Liver (tissue), 9 donors: Measurements from ENCODE around the gene OGFR. TPM values are rescaled to one million over a fixed set of nuclear protein-coding genes. Genes with fewer than 3 reads are reported as not detected.

ENCODE experiments used
- DNase-seq: peaks from one replicate; pipeline ENCODE4 v3.0.0-alpha.2; 2017; ENCODE audit warnings: low spot score
- H3K27ac ChIP-seq, 2 donors: one replicate each; pipeline ENCODE4 v1.7.0; 2013; ENCODE audit warnings: inconsistent platforms in 2 of 2, low read length in 2 of 2, control low read depth in 1 of 2, low read depth in 1 of 2, mild to moderate bottlenecking in 1 of 2
- H3K27me3 ChIP-seq, 4 donors: one replicate each; pipeline versions ENCODE4 v1.6.1 to v1.7.0; 2013; ENCODE audit warnings: low read length in 3 of 4, inconsistent platforms in 1 of 4, mild to moderate bottlenecking in 1 of 4, moderate library complexity in 1 of 4; ENCODE audit not compliant: control insufficient read depth in 4 of 4, insufficient read depth in 4 of 4
- H3K36me3 ChIP-seq, 4 donors: one replicate each; pipeline versions ENCODE4 v1.6.1 to v1.7.0; 2013; ENCODE audit warnings: low read length in 3 of 4, mild to moderate bottlenecking in 3 of 4, low read depth in 1 of 4, moderate library complexity in 1 of 4; ENCODE audit not compliant: control insufficient read depth in 4 of 4, insufficient read depth in 3 of 4
- H3K4me1 ChIP-seq, 4 donors: one replicate each; pipeline versions ENCODE4 v1.6.1 to v1.7.0; 2013; ENCODE audit warnings: low read length in 3 of 4, mild to moderate bottlenecking in 3 of 4, moderate library complexity in 1 of 4; ENCODE audit not compliant: control insufficient read depth in 4 of 4, insufficient read depth in 4 of 4
- H3K4me3 ChIP-seq, 3 donors: one replicate each; pipeline versions ENCODE4 v1.6.1 to v1.7.0; 2013; ENCODE audit warnings: low read length in 3 of 3, control low read depth in 1 of 3, low read depth in 1 of 3, mild to moderate bottlenecking in 1 of 3
- H3K9ac ChIP-seq, 2 donors: one replicate each; pipeline ENCODE4 v1.7.0; 2013; ENCODE audit warnings: low read length in 2 of 2, mild to moderate bottlenecking in 2 of 2, moderate library complexity in 2 of 2, control low read depth in 1 of 2, low read depth in 1 of 2
- H3K9me3 ChIP-seq, 4 donors: one replicate each; pipeline versions ENCODE4 v1.6.1 to v1.7.0; 2013; ENCODE audit warnings: low read length in 3 of 4; ENCODE audit not compliant: control insufficient read depth in 4 of 4
- EGR1 ChIP-seq, 2 donors: IDR thresholded peaks; 2 replicates each; pipeline ENCODE4 v1.6.1; 2016 to 2018; ENCODE audit warnings: antibody characterized with exemption in 2 of 2, low read depth in 2 of 2
- FOXA1 ChIP-seq: IDR thresholded peaks from 2 replicates; pipeline ENCODE4 v1.6.1; 2016; ENCODE audit warnings: antibody characterized with exemption
- FOXA2 ChIP-seq: IDR thresholded peaks from 2 replicates; pipeline ENCODE4 v1.6.1; 2016; ENCODE audit warnings: antibody characterized with exemption
- GABPA ChIP-seq, 2 donors: IDR thresholded peaks in 1 of 2; conservative IDR thresholded peaks in 1 of 2; 2 replicates each; pipeline ENCODE4 v1.6.1; 2016; ENCODE audit warnings: antibody characterized with exemption in 2 of 2, mild to moderate bottlenecking in 1 of 2, moderate library complexity in 1 of 2
- HNF4A ChIP-seq, 2 donors: conservative IDR thresholded peaks; 2 replicates each; pipeline ENCODE4 v1.6.1; 2016; ENCODE audit warnings: antibody characterized with exemption in 2 of 2, mild to moderate bottlenecking in 2 of 2
- HNF4G ChIP-seq: IDR thresholded peaks from 2 replicates; pipeline ENCODE4 v1.6.1; 2016; ENCODE audit warnings: antibody characterized with exemption
- JUND ChIP-seq, 2 donors: IDR thresholded peaks; 2 replicates each; pipeline ENCODE4 v1.6.1; 2016; ENCODE audit warnings: antibody characterized with exemption in 2 of 2
- NR2F2 ChIP-seq: IDR thresholded peaks from 2 replicates; pipeline ENCODE4 v1.6.1; 2016; ENCODE audit warnings: antibody characterized with exemption
- RAD21 ChIP-seq, 2 donors: IDR thresholded peaks; 2 replicates each; pipeline ENCODE4 v1.6.1; 2016; ENCODE audit warnings: antibody characterized with exemption in 2 of 2, mild to moderate bottlenecking in 2 of 2
- RXRA ChIP-seq, 2 donors: IDR thresholded peaks; 2 replicates each; pipeline ENCODE4 v1.6.1; 2017 to 2018; ENCODE audit warnings: antibody characterized with exemption in 2 of 2, mild to moderate bottlenecking in 1 of 2
- SP1 ChIP-seq: IDR thresholded peaks from 2 replicates; pipeline ENCODE4 v1.6.1; 2018; ENCODE audit warnings: antibody characterized with exemption, mild to moderate bottlenecking
- TAF1 ChIP-seq: conservative IDR thresholded peaks from 2 replicates; pipeline ENCODE4 v1.6.1; 2016; ENCODE audit warnings: antibody characterized with exemption, mild to moderate bottlenecking
- YY1 ChIP-seq: IDR thresholded peaks from 2 replicates; pipeline ENCODE4 v1.6.1; 2016; ENCODE audit warnings: antibody characterized with exemption, mild to moderate bottlenecking
- WGBS: extraction: QIAGEN DNeasy Blood & Tissue Kit; methylation state at CpG from one replicate; pipeline ENCODE4 v1.1.7; 2013; 5-methylcytosine and 5-hydroxymethylcytosine counted together
- polyA plus RNA-seq, 2 donors: library from polyadenylated mRNA; stranded (reverse) in 1 of 2; unstranded in 1 of 2; fragments of 200-250 nt in 1 of 2; fragments of >200 nt in 1 of 2; fragmentation: Nextera tagmentation in 1 of 2; extraction: Ambion mirVana in 1 of 2; gene quantifications; one replicate each; pipeline versions ENCODE4 v1.2.1 to v1.2.3, GENCODE V29; 2013 to 2015
- total RNA-seq, 2 donors: library from RNA; depleted of rRNA; stranded (reverse); fragments of >200 nt; gene quantifications; one replicate each; pipeline ENCODE4 v1.2.3, GENCODE V29; 2014
- TF ChIP-seq, protein P1 (sequence below): IDR thresholded peaks from 2 replicates; pipeline ENCODE4 v1.6.1; 2016; ENCODE audit warnings: antibody characterized with exemption, mild to moderate bottlenecking
- TF ChIP-seq, protein P2 (sequence below): fragments of 150-350 bp; IDR thresholded peaks from 2 replicates; pipeline ENCODE4 v1.5.1; 2017; ENCODE audit warnings: improper control_type of control experiment, low read depth, low read length; ENCODE audit not compliant: missing input control
- TF ChIP-seq, protein P3 (sequence below): IDR thresholded peaks from 2 replicates; pipeline ENCODE4 v1.6.1; 2016; ENCODE audit warnings: antibody characterized with exemption
- donor health status: healthy.
- donor health status: healthy.
- donor health status: healthy.
- donor health status: healthy.
- donor health status: healthy.

Gene OGFR
- total and polyA plus RNA-seq, 4 donors = 5.9 to 59.4 (median 29.4) TPM

- TF ChIP-seq, protein P1, sequence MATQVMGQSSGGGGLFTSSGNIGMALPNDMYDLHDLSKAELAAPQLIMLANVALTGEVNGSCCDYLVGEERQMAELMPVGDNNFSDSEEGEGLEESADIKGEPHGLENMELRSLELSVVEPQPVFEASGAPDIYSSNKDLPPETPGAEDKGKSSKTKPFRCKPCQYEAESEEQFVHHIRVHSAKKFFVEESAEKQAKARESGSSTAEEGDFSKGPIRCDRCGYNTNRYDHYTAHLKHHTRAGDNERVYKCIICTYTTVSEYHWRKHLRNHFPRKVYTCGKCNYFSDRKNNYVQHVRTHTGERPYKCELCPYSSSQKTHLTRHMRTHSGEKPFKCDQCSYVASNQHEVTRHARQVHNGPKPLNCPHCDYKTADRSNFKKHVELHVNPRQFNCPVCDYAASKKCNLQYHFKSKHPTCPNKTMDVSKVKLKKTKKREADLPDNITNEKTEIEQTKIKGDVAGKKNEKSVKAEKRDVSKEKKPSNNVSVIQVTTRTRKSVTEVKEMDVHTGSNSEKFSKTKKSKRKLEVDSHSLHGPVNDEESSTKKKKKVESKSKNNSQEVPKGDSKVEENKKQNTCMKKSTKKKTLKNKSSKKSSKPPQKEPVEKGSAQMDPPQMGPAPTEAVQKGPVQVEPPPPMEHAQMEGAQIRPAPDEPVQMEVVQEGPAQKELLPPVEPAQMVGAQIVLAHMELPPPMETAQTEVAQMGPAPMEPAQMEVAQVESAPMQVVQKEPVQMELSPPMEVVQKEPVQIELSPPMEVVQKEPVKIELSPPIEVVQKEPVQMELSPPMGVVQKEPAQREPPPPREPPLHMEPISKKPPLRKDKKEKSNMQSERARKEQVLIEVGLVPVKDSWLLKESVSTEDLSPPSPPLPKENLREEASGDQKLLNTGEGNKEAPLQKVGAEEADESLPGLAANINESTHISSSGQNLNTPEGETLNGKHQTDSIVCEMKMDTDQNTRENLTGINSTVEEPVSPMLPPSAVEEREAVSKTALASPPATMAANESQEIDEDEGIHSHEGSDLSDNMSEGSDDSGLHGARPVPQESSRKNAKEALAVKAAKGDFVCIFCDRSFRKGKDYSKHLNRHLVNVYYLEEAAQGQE = no peak
- no peak for TF ChIP-seq HNF4A (conservative IDR thresholded peaks at IDR 0.05)
- no peak for TF ChIP-seq SP1
- no peak for TF ChIP-seq EGR1 (IDR thresholded peaks at IDR 0.05; ENCODE audit: low read depth in 2 of 2)
Observed at GRCh38 chr20:62808211-62808865, 3.7 kb downstream of the OGFR start (continued).

GRCh38 chr20:62809530-62810428 is 5.1 kb downstream of the OGFR start:
- Histone ChIP-seq H3K4me3 (no peak overlapping the region), H3K9ac (no peak overlapping the region), H3K4me1 (peaks cover 11 to 30% (median 23%) of the 10 kb centered on the region in 4 donors), H3K9me3 (no peaks in the 10 kb centered on the region), H3K36me3 (peaks cover 31 to 55% (median 37%) of the 10 kb centered on the region in 4 donors), H3K27me3 (no peaks in the 10 kb centered on the region), H3K27ac (no peak overlapping the region)
- DNase-seq = no peak
- WGBS = 96% methylated on average over 24 of the region's 24 CpGs
- TF ChIP-seq JUND (IDR thresholded peaks at IDR 0.05) = no peak
- no peak for TF ChIP-seq RAD21 (IDR thresholded peaks at IDR 0.05)
- TF ChIP-seq NR2F2 = no peak
- TF ChIP-seq RXRA (IDR thresholded peaks at IDR 0.05) = no peak
- TF ChIP-seq EGR1 (IDR thresholded peaks at IDR 0.05; ENCODE audit: low read depth in 2 of 2) = no peak
- no peak for TF ChIP-seq HNF4A (conservative IDR thresholded peaks at IDR 0.05)
- no peak for TF ChIP-seq SP1
- TF ChIP-seq FOXA1 = no peak
- TF ChIP-seq, protein P2, sequence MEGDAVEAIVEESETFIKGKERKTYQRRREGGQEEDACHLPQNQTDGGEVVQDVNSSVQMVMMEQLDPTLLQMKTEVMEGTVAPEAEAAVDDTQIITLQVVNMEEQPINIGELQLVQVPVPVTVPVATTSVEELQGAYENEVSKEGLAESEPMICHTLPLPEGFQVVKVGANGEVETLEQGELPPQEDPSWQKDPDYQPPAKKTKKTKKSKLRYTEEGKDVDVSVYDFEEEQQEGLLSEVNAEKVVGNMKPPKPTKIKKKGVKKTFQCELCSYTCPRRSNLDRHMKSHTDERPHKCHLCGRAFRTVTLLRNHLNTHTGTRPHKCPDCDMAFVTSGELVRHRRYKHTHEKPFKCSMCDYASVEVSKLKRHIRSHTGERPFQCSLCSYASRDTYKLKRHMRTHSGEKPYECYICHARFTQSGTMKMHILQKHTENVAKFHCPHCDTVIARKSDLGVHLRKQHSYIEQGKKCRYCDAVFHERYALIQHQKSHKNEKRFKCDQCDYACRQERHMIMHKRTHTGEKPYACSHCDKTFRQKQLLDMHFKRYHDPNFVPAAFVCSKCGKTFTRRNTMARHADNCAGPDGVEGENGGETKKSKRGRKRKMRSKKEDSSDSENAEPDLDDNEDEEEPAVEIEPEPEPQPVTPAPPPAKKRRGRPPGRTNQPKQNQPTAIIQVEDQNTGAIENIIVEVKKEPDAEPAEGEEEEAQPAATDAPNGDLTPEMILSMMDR = no peak

- H3K9ac ChIP-seq = no peak overlapping the region
- H3K27me3 ChIP-seq = no peaks in the 10 kb centered on the region
- no peaks in the 10 kb centered on the region for H3K9me3 ChIP-seq
- no peak overlapping the region for H3K4me3 ChIP-seq
- H3K27ac ChIP-seq = no peak overlapping the region
- H3K36me3 ChIP-seq = peaks cover 31 to 55% (median 37%) of the 10 kb centered on the region in 4 donors
- H3K4me1 ChIP-seq = peaks cover 15 to 25% (median 20%) of the 10 kb centered on the region in 4 donors
- WGBS = 96% methylated on average over 21 of the region's 21 CpGs
- DNase-seq = no peak
- TF ChIP-seq TAF1 (no peak), YY1 (no peak), HNF4G (no peak), FOXA2 (no peak), GABPA (IDR thresholded peaks at IDR 0.05 in 1 of 2, conservative IDR thresholded peaks at IDR 0.05 in 1 of 2) (no peak), RXRA (IDR thresholded peaks at IDR 0.05) (no peak), FOXA1 (no peak)
- TF ChIP-seq, protein P1 = no peak
- TF ChIP-seq, protein P3, sequence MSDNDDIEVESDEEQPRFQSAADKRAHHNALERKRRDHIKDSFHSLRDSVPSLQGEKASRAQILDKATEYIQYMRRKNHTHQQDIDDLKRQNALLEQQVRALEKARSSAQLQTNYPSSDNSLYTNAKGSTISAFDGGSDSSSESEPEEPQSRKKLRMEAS = no peak
- TF ChIP-seq, protein P2 = no peak
Observed at GRCh38 chr20:62811320-62811719, 6.7 kb downstream of the OGFR start.
